Natural killer cell treated with Interleukin-12 subunit alpha and Interleukin-12 subunit beta and Interleukin-15 and Interleukin-18, amount 100 ng/mL, for 72 hours (primary cell): ENCODE measurements around the gene TMEM43. TPM values are rescaled to one million over a fixed set of nuclear protein-coding genes. Genes with fewer than 3 reads are reported as not detected.

ENCODE experiments used
- ATAC-seq, 2 donors: fragments of 150-1000 bp; cut with Tn5 transposase in 1 of 2; sonication (Bioruptor Pico), chemical (Tn5 transposase) in 1 of 2; 2 replicates each; pipeline ENCODE4 v1.10.0; 2021
- DNase-seq: peaks from one replicate; pipeline ENCODE4 v3.0.0; 2022; ENCODE audit warnings: low spot score
- H3K27ac Mint-ChIP-seq, 2 donors: 1 replicate in 1 of 2; 2 replicates in 1 of 2; pipeline ENCODE4 v1.8.0; 2022; ENCODE audit warnings: mixed read lengths in 2 of 2, mild to moderate bottlenecking in 1 of 2, moderate library complexity in 1 of 2
- H3K27me3 Mint-ChIP-seq, 2 donors: 1 replicate in 1 of 2; 2 replicates in 1 of 2; pipeline ENCODE4 v1.8.0; 2022; ENCODE audit warnings: mixed read lengths in 2 of 2
- H3K36me3 Mint-ChIP-seq: one replicate; pipeline ENCODE4 v1.8.0; 2022; ENCODE audit warnings: mixed read lengths
- H3K4me1 Mint-ChIP-seq, 2 donors: 1 replicate in 1 of 2; 2 replicates in 1 of 2; pipeline ENCODE4 v1.8.0; 2022; ENCODE audit warnings: low read depth in 2 of 2, mixed read lengths in 2 of 2, mild to moderate bottlenecking in 1 of 2
- H3K4me3 Mint-ChIP-seq: one replicate; pipeline ENCODE4 v1.8.0; 2022; ENCODE audit warnings: mixed read lengths
- H3K9me3 Mint-ChIP-seq: 2 replicates; pipeline ENCODE4 v1.8.0; 2022; ENCODE audit warnings: mixed read lengths
- total RNA-seq, 2 donors: library from RNA; stranded (reverse); gene quantifications; one replicate each; pipeline ENCODE4 v1.2.3, GENCODE V29; 2022

TMEM43 gene
- total RNA-seq, 2 donors from 2014 or later, result 37.3 to 42.6 TPM

GRCh38 chr3:14174483-14174882, 49.6 kb downstream of the TMEM43 start:
- Mint-ChIP-seq H3K4me3 (peak overlapping the region; percentile 71), H3K27me3 (no peaks in the 10 kb centered on the region), H3K9me3 (no peaks in the 10 kb centered on the region), H3K4me1 (peaks cover 46 to 62% of the 10 kb centered on the region in 2 donors), H3K27ac (no peak overlapping the region), H3K36me3 (peaks cover 31% of the 10 kb centered on the region)
- ATAC-seq, result no peak
- DNase-seq, result no peak

DNA sequence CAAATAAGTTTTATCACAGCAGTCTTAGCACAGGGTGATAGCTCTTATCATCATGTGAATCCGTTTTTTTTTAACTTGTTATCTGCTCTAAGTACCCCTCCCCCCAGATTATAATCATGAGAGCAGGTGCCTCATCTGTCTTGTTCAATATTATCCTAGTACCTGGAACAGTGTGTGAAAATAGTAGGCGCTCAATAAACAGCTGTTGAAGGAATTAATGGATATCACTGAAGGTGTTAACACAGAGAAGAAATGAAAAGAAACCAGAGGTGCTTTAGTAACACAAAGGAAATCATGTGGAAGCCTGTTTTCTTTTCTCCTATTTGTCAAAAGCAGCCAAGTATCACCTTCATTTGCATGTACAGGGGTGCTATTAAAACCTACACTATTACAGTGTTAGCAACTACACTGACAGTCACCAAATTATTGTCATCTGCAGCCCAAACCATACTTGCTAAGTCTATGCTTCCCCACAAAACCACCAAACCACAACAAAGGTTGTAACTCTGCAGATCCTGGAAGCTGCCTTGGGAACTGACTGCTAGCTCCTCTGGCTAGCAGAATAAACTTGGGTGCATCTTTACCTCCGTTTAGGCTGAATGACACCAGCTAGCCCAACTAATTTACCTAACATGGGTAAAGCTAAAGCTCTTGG, 50.7 kb downstream of the TMEM43 start:
- Mint-ChIP-seq H3K4me1 (peaks cover 45 to 61% of the 10 kb centered on the region in 2 donors), H3K36me3 (peaks cover 21% of the 10 kb centered on the region), H3K9me3 (no peaks in the 10 kb centered on the region), H3K27me3 (no peaks in the 10 kb centered on the region), H3K27ac (peak overlapping the region; percentile 70 to 72), H3K4me3 (peak overlapping the region; percentile 71)
- DNase-seq, result peak; percentile 64
- ATAC-seq, result peak in 1 of 2 donors; percentile 47

DNA sequence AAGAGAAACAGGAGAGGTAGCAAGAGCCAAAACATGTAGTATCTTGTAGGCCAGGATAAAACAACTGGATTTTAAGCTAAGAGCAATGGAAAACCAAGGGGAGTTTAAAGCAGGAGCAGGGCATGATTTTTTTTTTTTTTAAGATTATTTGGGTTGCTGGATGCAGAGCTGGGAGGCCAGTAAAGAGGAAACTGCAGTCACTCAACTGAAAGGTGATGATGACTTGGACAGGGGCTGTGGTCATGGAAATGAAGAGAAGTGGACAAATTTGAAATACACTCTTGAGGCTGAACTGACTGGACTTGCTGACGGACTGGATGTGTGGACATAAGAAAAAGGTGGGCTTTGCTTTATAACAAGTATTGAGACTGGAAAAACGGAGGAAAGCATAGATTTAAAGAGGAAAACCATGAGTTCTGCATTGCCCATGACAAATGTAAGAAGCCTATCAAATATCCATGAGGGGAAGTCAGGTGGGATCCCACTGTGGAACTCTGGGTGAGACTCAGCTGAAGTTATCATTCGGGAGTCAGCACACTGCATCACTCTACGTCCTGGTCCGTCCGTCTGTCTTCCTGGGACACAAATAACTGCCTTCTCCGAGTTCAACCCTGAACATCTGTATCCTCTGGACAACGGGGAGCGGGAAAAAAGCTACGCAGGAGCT, 52.9 kb downstream of the TMEM43 start:
- peaks cover 6% of the 10 kb centered on the region for H3K36me3 Mint-ChIP-seq
- H3K9me3 Mint-ChIP-seq, result no peaks in the 10 kb centered on the region
- ATAC-seq (peak; percentile 8 to 15), DNase-seq (no peak)
- H3K27ac Mint-ChIP-seq, result peak overlapping the region; percentile 94 to 95
- H3K4me3 Mint-ChIP-seq, result peak overlapping the region; percentile 93
- H3K27me3 Mint-ChIP-seq, result no peaks in the 10 kb centered on the region
- peaks cover 42 to 57% of the 10 kb centered on the region in 2 donors for H3K4me1 Mint-ChIP-seq

DNA sequence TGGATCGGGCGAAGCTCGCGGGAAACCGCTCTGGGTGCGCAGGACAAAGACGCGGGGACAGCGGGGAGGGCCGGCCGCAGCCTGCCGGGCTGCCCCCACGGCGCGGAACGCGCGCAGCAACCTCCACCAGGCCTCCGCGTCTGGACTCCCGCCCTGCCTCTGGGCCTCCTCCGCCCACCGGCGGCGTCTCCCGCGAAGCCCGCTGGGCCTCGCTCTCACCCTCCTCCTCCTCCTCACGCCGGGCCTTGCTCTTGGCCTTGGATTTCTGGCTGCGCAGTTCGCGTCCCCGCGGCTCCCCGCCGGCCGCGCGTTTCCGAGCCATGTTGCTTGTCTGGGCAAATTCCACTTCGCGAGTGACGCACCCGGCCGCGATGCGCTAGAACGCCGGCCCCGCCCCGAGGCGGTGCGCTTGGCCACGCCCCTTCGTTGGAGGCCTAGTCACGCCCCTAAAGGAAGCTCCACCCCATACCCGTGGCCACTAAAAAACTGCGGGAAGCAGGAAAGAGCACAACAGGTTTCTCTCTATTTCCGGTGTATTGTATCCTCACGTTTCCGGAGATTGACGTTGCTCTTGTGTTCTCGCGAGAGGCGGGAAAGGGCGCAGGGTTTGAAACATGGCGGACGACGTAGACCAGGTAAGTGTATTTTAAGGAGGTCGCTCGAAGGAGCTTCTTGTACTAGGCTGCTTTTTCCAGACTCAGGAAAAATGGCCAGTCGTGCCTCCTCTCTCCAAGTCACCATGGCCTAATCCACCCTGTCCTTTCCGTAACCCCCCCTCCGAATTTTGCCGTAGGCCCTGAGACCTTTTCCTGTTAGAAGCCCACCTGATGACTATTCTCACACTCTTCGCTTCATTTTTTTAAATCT, 53.6 kb downstream of the TMEM43 start, which contains the start of the genes LSM3 and XPC:
Gene LSM3 (plus strand): TSS at position 571 of the 867 bp plus-strand sequence. CDS start 44 bp downstream, at position 615.
Gene XPC (minus strand): TSS at position 355 of the 867 bp plus-strand sequence. CDS start 33 bp downstream, at position 322.
- DNase-seq (peak; percentile 96), ATAC-seq (peak; percentile 98 to 99)
- H3K9me3 Mint-ChIP-seq, result no peaks in the 10 kb centered on the region
- H3K27me3 Mint-ChIP-seq, result no peaks in the 10 kb centered on the region
- peaks cover 49 to 57% of the 10 kb centered on the region in 2 donors for H3K4me1 Mint-ChIP-seq
- H3K36me3 Mint-ChIP-seq, result peaks cover 6% of the 10 kb centered on the region
- peak within 1 kb of the TSS; percentile 94 to 95 for H3K27ac Mint-ChIP-seq
- H3K4me3 Mint-ChIP-seq, result peak within 1 kb of the TSS; percentile 93

DNA sequence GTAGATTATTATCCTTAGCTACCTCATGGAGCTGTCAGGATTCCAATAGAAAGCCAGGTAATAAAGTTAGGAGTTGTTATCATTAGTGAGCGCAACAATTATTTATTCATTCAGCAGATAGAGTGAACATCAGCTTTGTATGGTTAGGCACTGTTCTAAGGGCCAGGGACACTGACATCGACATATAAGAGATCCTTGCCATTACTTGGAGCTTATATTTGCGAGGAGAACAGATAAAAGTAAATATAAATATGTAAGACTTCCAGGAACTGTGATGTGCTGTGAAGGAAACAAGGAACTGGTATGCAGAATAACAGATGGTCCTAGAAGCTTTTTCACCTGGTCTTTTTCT, 54.2 kb downstream of the TMEM43 start:
- peak overlapping the region; percentile 94 to 95 for H3K27ac Mint-ChIP-seq

GRCh38 chr3:14179795-14180194, 54.9 kb downstream of the TMEM43 start:
- Mint-ChIP-seq H3K4me1 (peaks cover 48 to 50% of the 10 kb centered on the region in 2 donors), H3K36me3 (peaks cover 6% of the 10 kb centered on the region), H3K27me3 (no peaks in the 10 kb centered on the region), H3K4me3 (peak overlapping the region; percentile 93), H3K27ac (peak overlapping the region; percentile 94 to 95), H3K9me3 (no peaks in the 10 kb centered on the region)
- no peak for DNase-seq
- ATAC-seq, result no peak

More for the DNA sequence above, 54.2 kb downstream of the TMEM43 start:
- Mint-ChIP-seq H3K4me1 (peaks cover 49 to 57% of the 10 kb centered on the region in 2 donors), H3K9me3 (no peaks in the 10 kb centered on the region), H3K4me3 (peak overlapping the region; percentile 93), H3K36me3 (peaks cover 6% of the 10 kb centered on the region), H3K27me3 (no peaks in the 10 kb centered on the region)
- no peak for ATAC-seq
- DNase-seq, result no peak

DNA sequence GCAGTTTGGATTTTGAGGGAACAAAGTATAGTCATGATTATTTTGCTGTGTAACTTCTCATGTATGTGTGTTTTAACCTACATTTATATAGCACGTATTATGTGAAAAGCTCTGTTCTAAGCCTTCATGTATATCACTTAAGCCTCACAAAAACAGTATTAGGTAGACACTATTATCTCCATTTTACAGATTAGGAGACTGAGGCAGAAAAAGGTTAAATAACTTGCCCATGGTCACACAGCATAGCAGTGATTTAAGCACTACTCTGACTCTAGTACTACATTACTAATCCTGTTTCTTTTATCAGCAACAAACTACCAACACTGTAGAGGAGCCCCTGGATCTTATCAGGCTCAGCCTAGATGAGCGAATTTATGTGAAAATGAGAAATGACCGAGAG, 56.4 kb downstream of the TMEM43 start:
- Mint-ChIP-seq H3K4me1 (peaks cover 35 to 36% of the 10 kb centered on the region in 2 donors), H3K9me3 (no peaks in the 10 kb centered on the region), H3K4me3 (no peak overlapping the region), H3K36me3 (peaks cover 6% of the 10 kb centered on the region), H3K27me3 (no peaks in the 10 kb centered on the region), H3K27ac (no peak overlapping the region)
- DNase-seq (no peak), ATAC-seq (no peak)

DNA sequence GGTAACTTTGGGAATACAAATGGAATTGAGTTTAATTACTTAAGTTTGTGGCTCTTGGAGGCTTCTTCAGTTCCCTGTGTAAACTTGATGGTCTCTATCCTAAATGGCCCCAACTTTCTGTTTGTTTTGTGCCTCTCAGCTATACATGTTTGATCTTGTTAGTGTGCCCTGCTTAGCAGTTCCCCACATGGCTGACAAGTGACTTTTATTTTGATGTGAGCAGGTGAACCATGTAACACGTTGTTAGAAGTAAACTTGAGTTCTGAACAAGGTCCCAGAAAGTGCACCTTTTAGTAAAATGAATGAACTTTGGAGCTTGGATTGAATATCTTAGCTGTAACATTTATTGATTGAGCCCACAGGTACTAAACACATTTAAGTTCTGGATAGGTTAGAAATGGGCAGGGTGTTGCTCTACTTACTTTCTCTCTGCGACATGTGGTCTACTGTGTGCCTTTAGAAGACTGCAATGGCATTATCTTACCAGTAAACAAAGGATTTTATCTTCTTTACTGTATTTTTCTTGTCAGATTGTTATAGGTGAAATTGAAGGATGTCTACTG, 58.2 kb downstream of the TMEM43 start:
- DNase-seq, result no peak
- no peaks in the 10 kb centered on the region for H3K27me3 Mint-ChIP-seq
- ATAC-seq, result no peak
- no peaks in the 10 kb centered on the region for H3K9me3 Mint-ChIP-seq
- no peak overlapping the region for H3K4me3 Mint-ChIP-seq
- H3K4me1 Mint-ChIP-seq, result peaks cover 29 to 31% of the 10 kb centered on the region in 2 donors
- H3K27ac Mint-ChIP-seq, result no peak overlapping the region
- H3K36me3 Mint-ChIP-seq, result no peaks in the 10 kb centered on the region

DNA sequence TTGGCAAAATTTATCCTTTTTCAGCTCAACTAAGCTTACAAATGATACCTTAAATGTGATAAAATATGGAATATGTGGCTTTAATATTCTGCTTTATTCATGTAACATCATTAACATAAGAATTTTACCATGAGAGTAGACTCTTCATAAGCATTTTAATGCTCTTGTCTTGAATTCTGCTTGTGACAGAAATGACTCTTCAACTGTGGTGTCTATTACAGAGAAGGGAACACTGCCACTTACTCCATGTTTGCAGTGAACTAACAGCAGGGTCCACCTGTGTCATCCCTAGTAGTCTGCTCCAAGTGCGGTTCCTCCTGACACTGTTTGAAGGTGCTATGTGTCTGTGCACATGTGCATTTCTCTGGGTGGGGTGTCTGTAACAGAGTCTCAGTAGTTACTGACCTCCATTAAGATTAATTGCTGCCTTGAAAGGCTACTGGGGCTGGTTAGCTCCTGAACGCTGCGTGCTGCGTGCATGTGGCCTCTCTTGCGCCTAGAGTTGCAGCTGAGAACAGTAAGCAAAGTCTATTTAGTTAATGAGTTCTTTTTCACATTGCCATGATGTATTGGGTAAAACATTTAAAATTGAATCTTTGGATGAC, 62.1 kb downstream of the TMEM43 start:
- DNase-seq (no peak), ATAC-seq (no peak)
- Mint-ChIP-seq H3K4me3 (no peak overlapping the region), H3K36me3 (peaks cover 8% of the 10 kb centered on the region), H3K9me3 (no peaks in the 10 kb centered on the region), H3K4me1 (peaks cover 42 to 52% of the 10 kb centered on the region in 2 donors), H3K27ac (no peak overlapping the region), H3K27me3 (no peaks in the 10 kb centered on the region)

DNA sequence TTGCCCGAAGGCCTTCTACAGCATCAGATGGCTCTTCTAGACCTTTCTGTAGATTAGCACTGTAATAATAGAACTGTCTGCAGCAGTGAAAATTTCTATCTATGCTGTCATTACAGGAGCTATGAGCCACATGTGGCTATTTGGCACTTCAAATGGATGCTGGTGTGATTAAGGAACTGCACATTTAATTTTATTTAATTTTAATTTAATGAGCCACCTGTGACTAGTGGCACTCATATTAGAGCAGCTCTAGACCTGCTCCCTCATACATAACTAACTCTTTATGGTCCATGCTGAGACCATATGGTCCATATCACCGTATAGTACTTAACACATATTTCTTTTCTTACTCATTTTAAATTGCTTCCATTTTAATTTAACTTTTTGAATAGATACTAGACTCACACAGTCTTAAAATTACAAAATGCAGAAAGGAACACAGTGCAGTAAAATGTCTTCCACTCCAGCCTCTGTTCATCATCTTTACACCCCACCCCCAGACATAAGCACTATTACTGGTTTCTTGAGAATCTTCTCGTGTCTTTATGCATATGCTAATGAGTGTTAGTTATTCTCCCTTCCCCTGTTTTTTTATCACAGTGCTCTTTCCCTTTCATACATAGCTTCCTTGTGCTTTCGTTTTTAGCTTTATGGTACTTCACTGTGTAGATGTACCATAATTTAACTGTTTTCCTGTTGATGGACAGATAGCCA, 63.3 kb downstream of the TMEM43 start:
- ATAC-seq (no peak), DNase-seq (no peak)
- Mint-ChIP-seq H3K4me3 (no peak overlapping the region), H3K9me3 (no peaks in the 10 kb centered on the region), H3K27ac (peak overlapping the region in 1 of 2 donors; percentile 47), H3K27me3 (no peaks in the 10 kb centered on the region), H3K36me3 (peaks cover 8% of the 10 kb centered on the region), H3K4me1 (peaks cover 51 to 53% of the 10 kb centered on the region in 2 donors)
